Activated CD4-positive, alpha-beta T cell treated with anti-CD3 and anti-CD28 coated beads for 36 hours (primary cell): Measurements from ENCODE around the gene SLC25A27. TPM values are rescaled to one million over a fixed set of nuclear protein-coding genes. Genes with fewer than 3 reads are reported as not detected.

Experiments
- ATAC-seq: fragments of 200-7000 bp; cut with Tn5 transposase; one replicate; pipeline ENCODE4 v1.10.0; 2021; ENCODE audit warnings: mild to moderate bottlenecking, moderate library complexity
- CTCF ChIA-PET: fragments of 350-600 bp; sonication (Branson Sonifier 250); formaldehyde crosslinking; loops from one replicate; lab custom pipeline; 2021; ENCODE audit warnings: antibody characterized with exemption; lab: Charles Lee
- POLR2A ChIA-PET: fragments of 350-600 bp; sonication (Branson Sonifier 250); formaldehyde crosslinking; loops from one replicate; lab custom pipeline; 2021; ENCODE audit warnings: antibody characterized with exemption, inconsistent platforms; lab: Charles Lee
- DNase-seq: peaks from one replicate; pipeline ENCODE4 v3.0.0-alpha.2; 2020
- H3K27ac Mint-ChIP-seq: one replicate; pipeline ENCODE4 v1.8.0; 2021; ENCODE audit warnings: mixed read lengths
- H3K27me3 Mint-ChIP-seq: one replicate; pipeline ENCODE4 v1.8.0; 2021; ENCODE audit warnings: mixed read lengths
- H3K36me3 Mint-ChIP-seq: one replicate; pipeline ENCODE4 v1.8.0; 2021; ENCODE audit warnings: low read depth, mixed read lengths
- H3K4me1 Mint-ChIP-seq: one replicate; pipeline ENCODE4 v1.8.0; 2021; ENCODE audit warnings: mixed read lengths
- H3K4me3 Mint-ChIP-seq: one replicate; pipeline ENCODE4 v1.8.0; 2021; ENCODE audit warnings: mild to moderate bottlenecking, moderate library complexity, mixed read lengths
- H3K9me3 Mint-ChIP-seq: one replicate; pipeline ENCODE4 v1.8.0; 2021; ENCODE audit warnings: low read depth, mixed read lengths
- intact Hi-C, 2 experiments: fragments of 100-400 bp; cut with DNase I in 1 of 2; cut with micrococcal nuclease in 1 of 2; formaldehyde crosslinking; loops; one replicate each; pipeline versions ENCODE4 v1.14.2 to v1.15.1; 2022 to 2024; cut with DNase I, micrococcal nuclease
- total RNA-seq, 2 experiments: library from RNA; stranded (reverse); gene quantifications; one replicate each; pipeline ENCODE4 v1.2.3, GENCODE V29; 2021

SLC25A27 gene
- total RNA-seq, 2 experiments from 2014 or later = 1.2 to 1.6 TPM

GRCh38 chr6:46688117-46688965, 35.6 kb downstream of the SLC25A27 start:
- DNase-seq (no peak), ATAC-seq (no peak)
- intact Hi-C loops = no loop called here
- ChIA-PET CTCF (no interaction called here), POLR2A (no interaction called here)
- H3K9me3 Mint-ChIP-seq = no peaks in the 10 kb centered on the region
- peaks cover 6% of the 10 kb centered on the region for H3K27me3 Mint-ChIP-seq
- H3K27ac Mint-ChIP-seq = no peak overlapping the region
- H3K36me3 Mint-ChIP-seq = no peaks in the 10 kb centered on the region
- H3K4me3 Mint-ChIP-seq = no peak overlapping the region
- no peaks in the 10 kb centered on the region for H3K4me1 Mint-ChIP-seq

GRCh38 chr6:46688966-46689335, 36.2 kb downstream of the SLC25A27 start:
- POLR2A ChIA-PET = no interaction called here
- intact Hi-C loops = no loop called here
- CTCF ChIA-PET = no interaction called here
- Mint-ChIP-seq H3K4me1 (no peaks in the 10 kb centered on the region), H3K4me3 (no peak overlapping the region), H3K36me3 (no peaks in the 10 kb centered on the region), H3K27me3 (peaks cover 9% of the 10 kb centered on the region), H3K9me3 (no peaks in the 10 kb centered on the region), H3K27ac (no peak overlapping the region)
- ATAC-seq (no peak), DNase-seq (no peak)

- Mint-ChIP-seq H3K4me1 (no peaks in the 10 kb centered on the region), H3K36me3 (no peaks in the 10 kb centered on the region), H3K27me3 (peaks cover 9% of the 10 kb centered on the region), H3K9me3 (no peaks in the 10 kb centered on the region), H3K27ac (no peak overlapping the region), H3K4me3 (no peak overlapping the region)
- ChIA-PET POLR2A (no interaction called here), CTCF (interaction anchor here (0.6 kb wide), 1 partner anchor 69 kb away, joined by 5 read pairs; no protein-coding TSS in a partner anchor)
- intact Hi-C loops = no loop called here
- no peak for ATAC-seq
- no peak for DNase-seq
Observed at GRCh38 chr6:46689657-46690056, 36.9 kb downstream of the SLC25A27 start.

GRCh38 chr6:46690141-46690755, 37.5 kb downstream of the SLC25A27 start:
- Mint-ChIP-seq H3K4me1 (no peaks in the 10 kb centered on the region), H3K4me3 (no peak overlapping the region), H3K36me3 (no peaks in the 10 kb centered on the region), H3K27me3 (peaks cover 9% of the 10 kb centered on the region), H3K27ac (no peak overlapping the region), H3K9me3 (no peaks in the 10 kb centered on the region)
- intact Hi-C loops = no loop called here
- POLR2A ChIA-PET = interaction anchor here (0.7 kb wide), 1 partner anchor 44 kb away, joined by 3 read pairs; no protein-coding TSS in a partner anchor
- ATAC-seq = no peak
- DNase-seq = no peak
- CTCF ChIA-PET = interaction anchor here (0.6 kb wide), 2 partner anchors 70 to 77 kb away, joined by 3 to 5 read pairs; no protein-coding TSS in a partner anchor

GRCh38 chr6:46690911-46691451, 38.2 kb downstream of the SLC25A27 start:
- H3K9me3 Mint-ChIP-seq = no peaks in the 10 kb centered on the region
- ATAC-seq (no peak), DNase-seq (no peak)
- no peaks in the 10 kb centered on the region for H3K4me1 Mint-ChIP-seq
- H3K36me3 Mint-ChIP-seq = no peaks in the 10 kb centered on the region
- ChIA-PET CTCF (interaction anchor here (0.6 kb wide), 1 partner anchor 76 kb away, joined by 3 read pairs; no protein-coding TSS in a partner anchor), POLR2A (interaction anchor here (0.7 kb wide), 1 partner anchor 43 kb away, joined by 3 read pairs; no protein-coding TSS in a partner anchor)
- no peak overlapping the region for H3K27ac Mint-ChIP-seq
- peaks cover 14% of the 10 kb centered on the region for H3K27me3 Mint-ChIP-seq
- intact Hi-C loops = no loop called here
- H3K4me3 Mint-ChIP-seq = no peak overlapping the region

- H3K27me3 Mint-ChIP-seq = peaks cover 27% of the 10 kb centered on the region
- H3K36me3 Mint-ChIP-seq = no peaks in the 10 kb centered on the region
- ATAC-seq (no peak), DNase-seq (no peak)
- no peaks in the 10 kb centered on the region for H3K4me1 Mint-ChIP-seq
- ChIA-PET POLR2A (no interaction called here), CTCF (no interaction called here)
- H3K9me3 Mint-ChIP-seq = no peaks in the 10 kb centered on the region
- no peak overlapping the region for H3K4me3 Mint-ChIP-seq
- intact Hi-C loops = loop anchor here in 1 of 2 experiments (5.0 kb wide), 2 partner anchors 82 to 347 kb away; no protein-coding TSS in a partner anchor
- H3K27ac Mint-ChIP-seq = no peak overlapping the region
Observed at GRCh38 chr6:46699970-46700369, 47.2 kb downstream of the SLC25A27 start.

GRCh38 chr6:46704562-46704961, 51.8 kb downstream of the SLC25A27 start:
- intact Hi-C loops = loop anchor here in 1 of 2 experiments (5.0 kb wide), 2 partner anchors 78 to 343 kb away; no protein-coding TSS in a partner anchor
- ChIA-PET POLR2A (no interaction called here), CTCF (interaction anchor here (0.7 kb wide), 1 partner anchor 442 kb away, joined by 3 read pairs; no protein-coding TSS in a partner anchor)
- ATAC-seq (peak; percentile 36), DNase-seq (no peak)
- Mint-ChIP-seq H3K27ac (no peak overlapping the region), H3K9me3 (no peaks in the 10 kb centered on the region), H3K36me3 (no peaks in the 10 kb centered on the region), H3K27me3 (peaks cover 28% of the 10 kb centered on the region), H3K4me3 (no peak overlapping the region), H3K4me1 (no peaks in the 10 kb centered on the region)

- Mint-ChIP-seq H3K4me3 (no peak overlapping the region), H3K36me3 (no peaks in the 10 kb centered on the region), H3K4me1 (no peaks in the 10 kb centered on the region), H3K9me3 (no peaks in the 10 kb centered on the region), H3K27ac (no peak overlapping the region), H3K27me3 (peaks cover 31% of the 10 kb centered on the region)
- no peak for ATAC-seq
- CTCF ChIA-PET = no interaction called here
- intact Hi-C loops = no loop called here
- POLR2A ChIA-PET = no interaction called here
- DNase-seq = no peak
Observed at GRCh38 chr6:46706464-46706863, 53.7 kb downstream of the SLC25A27 start.

- Mint-ChIP-seq H3K27ac (no peak overlapping the region), H3K4me3 (no peak overlapping the region), H3K36me3 (no peaks in the 10 kb centered on the region), H3K9me3 (no peaks in the 10 kb centered on the region), H3K4me1 (no peaks in the 10 kb centered on the region), H3K27me3 (peaks cover 20% of the 10 kb centered on the region)
- ChIA-PET CTCF (interaction anchor here (0.6 kb wide), 1 partner anchor 13 kb away, joined by 3 read pairs; no protein-coding TSS in a partner anchor), POLR2A (no interaction called here)
- DNase-seq = no peak
- ATAC-seq = no peak
- intact Hi-C loops = no loop called here
Observed at GRCh38 chr6:46711491-46711890, 58.7 kb downstream of the SLC25A27 start.

- intact Hi-C loops = no loop called here
- H3K4me3 Mint-ChIP-seq = no peak overlapping the region
- no peaks in the 10 kb centered on the region for H3K36me3 Mint-ChIP-seq
- no peak overlapping the region for H3K27ac Mint-ChIP-seq
- POLR2A ChIA-PET = no interaction called here
- H3K27me3 Mint-ChIP-seq = peaks cover 21% of the 10 kb centered on the region
- H3K4me1 Mint-ChIP-seq = no peaks in the 10 kb centered on the region
- H3K9me3 Mint-ChIP-seq = no peaks in the 10 kb centered on the region
- DNase-seq (no peak), ATAC-seq (no peak)
- CTCF ChIA-PET = no interaction called here
Observed at GRCh38 chr6:46715141-46715540, 62.4 kb downstream of the SLC25A27 start.

GRCh38 chr6:46719099-46719498, 66.3 kb downstream of the SLC25A27 start:
- H3K4me3 Mint-ChIP-seq = no peak overlapping the region
- no peaks in the 10 kb centered on the region for H3K9me3 Mint-ChIP-seq
- H3K4me1 Mint-ChIP-seq = no peaks in the 10 kb centered on the region
- intact Hi-C loops = no loop called here
- H3K27ac Mint-ChIP-seq = no peak overlapping the region
- ATAC-seq (peak; percentile 60), DNase-seq (no peak)
- ChIA-PET POLR2A (no interaction called here), CTCF (interaction anchor here (0.7 kb wide), 1 partner anchor 629 kb away, joined by 4 read pairs; no protein-coding TSS in a partner anchor)
- H3K36me3 Mint-ChIP-seq = no peaks in the 10 kb centered on the region
- H3K27me3 Mint-ChIP-seq = peaks cover 21% of the 10 kb centered on the region
